Naive thymus-derived CD4-positive, alpha-beta T cell (primary cell): Measurements from ENCODE around the gene BNIP5. TPM values are rescaled to one million over a fixed set of nuclear protein-coding genes. Genes with fewer than 3 reads are reported as not detected.

Source experiments
- ATAC-seq: fragments of 150-1000 bp; cut with Tn5 transposase; 2 replicates; pipeline ENCODE4 v1.10.0; 2021; ENCODE audit warnings: mild to moderate bottlenecking, moderate library complexity
- CTCF ChIA-PET: fragments of 350-600 bp; sonication (Branson Sonifier 250); formaldehyde crosslinking; loops from one replicate; lab custom pipeline; 2021; ENCODE audit warnings: antibody characterized with exemption; lab: Charles Lee
- POLR2A ChIA-PET: fragments of 350-600 bp; sonication (Branson Sonifier 250); formaldehyde crosslinking; loops from one replicate; lab custom pipeline; 2021; ENCODE audit warnings: antibody characterized with exemption, inconsistent platforms; lab: Charles Lee
- DNase-seq, 9 donors: peaks; one replicate each; pipeline versions ENCODE4 v3.0.0 to v3.0.0-alpha.2; 2020 to 2022; ENCODE audit warnings: mixed read lengths in 1 of 9
- H3K27ac ChIP-seq: one replicate; pipeline ENCODE4 v1.7.0; 2013; ENCODE audit warnings: mild to moderate bottlenecking, low read depth, low read length, moderate library complexity
- H3K27me3 ChIP-seq, 2 donors: one replicate each; pipeline ENCODE4 v1.7.0; 2013; ENCODE audit warnings: low read length in 2 of 2, mild to moderate bottlenecking in 2 of 2, moderate library complexity in 2 of 2; ENCODE audit not compliant: control insufficient read depth in 2 of 2, insufficient read depth in 2 of 2
- H3K36me3 ChIP-seq, 3 experiments: 1 replicate in 2 of 3; 2 replicates in 1 of 3; pipeline ENCODE4 v1.7.0; 2013; ENCODE audit warnings: low read length in 3 of 3, mild to moderate bottlenecking in 3 of 3, moderate library complexity in 1 of 3; ENCODE audit not compliant: insufficient read depth in 3 of 3, control insufficient read depth in 2 of 3
- H3K4me1 ChIP-seq, 2 donors: one replicate each; pipeline ENCODE4 v1.7.0; 2013; ENCODE audit warnings: low read length in 2 of 2, mild to moderate bottlenecking in 2 of 2, moderate library complexity in 1 of 2; ENCODE audit not compliant: control insufficient read depth in 2 of 2, insufficient read depth in 2 of 2
- H3K4me3 ChIP-seq: 2 replicates; pipeline ENCODE4 v1.7.0; 2013; ENCODE audit warnings: mild to moderate bottlenecking, low read length
- H3K9me3 ChIP-seq, 3 experiments: 1 replicate in 2 of 3; 2 replicates in 1 of 3; pipeline ENCODE4 v1.7.0; 2013; ENCODE audit warnings: low read length in 3 of 3; ENCODE audit not compliant: control insufficient read depth in 2 of 3
- H3K27ac Mint-ChIP-seq, 9 donors: one replicate each; pipeline ENCODE4 v1.8.0; 2020 to 2022; ENCODE audit warnings: mixed read lengths in 9 of 9, mild to moderate bottlenecking in 8 of 9, moderate library complexity in 5 of 9, inconsistent platforms in 2 of 9
- H3K27me3 Mint-ChIP-seq, 5 donors: one replicate each; pipeline ENCODE4 v1.8.0; 2021 to 2022; ENCODE audit warnings: mixed read lengths in 5 of 5, mild to moderate bottlenecking in 1 of 5
- H3K36me3 Mint-ChIP-seq, 5 donors: one replicate each; pipeline ENCODE4 v1.8.0; 2020 to 2022; ENCODE audit warnings: mixed read lengths in 5 of 5, mild to moderate bottlenecking in 3 of 5, inconsistent platforms in 1 of 5
- H3K4me1 Mint-ChIP-seq, 7 donors: one replicate each; pipeline ENCODE4 v1.8.0; 2020 to 2022; ENCODE audit warnings: mixed read lengths in 7 of 7, mild to moderate bottlenecking in 3 of 7, inconsistent platforms in 1 of 7
- H3K4me3 Mint-ChIP-seq, 10 donors: one replicate each; pipeline ENCODE4 v1.8.0; 2020 to 2022; ENCODE audit warnings: mild to moderate bottlenecking in 10 of 10, mixed read lengths in 10 of 10, moderate library complexity in 6 of 10, inconsistent platforms in 2 of 10
- H3K9me3 Mint-ChIP-seq, 11 donors: one replicate each; pipeline ENCODE4 v1.8.0; 2020 to 2022; ENCODE audit warnings: mixed read lengths in 11 of 11, mild to moderate bottlenecking in 4 of 11, inconsistent platforms in 1 of 11, moderate library complexity in 1 of 11
- intact Hi-C, 2 donors: fragments of 100-400 bp; cut with micrococcal nuclease; formaldehyde crosslinking; loops; one replicate each; pipeline ENCODE4 v1.15.1; 2023
- polyA plus RNA-seq, 2 donors: library from polyadenylated mRNA; unstranded; fragments of 300-500 nt; fragmentation: Illumina TruSeq; gene quantifications; one replicate each; pipeline ENCODE4 v1.2.3, GENCODE V29; 2021
- total RNA-seq, 6 experiments: library from RNA in 5 of 6; stranded (reverse) in 5 of 6; gene quantifications; 1 replicate in 5 of 6; 2 replicates in 1 of 6; pipeline ENCODE4 v1.2.3 and lab custom pipeline; 2021 to 2026

The BNIP5 gene
- total and polyA plus RNA-seq, 7 experiments from 2014 or later: 0.05 TPM; not detected in 6

DNA sequence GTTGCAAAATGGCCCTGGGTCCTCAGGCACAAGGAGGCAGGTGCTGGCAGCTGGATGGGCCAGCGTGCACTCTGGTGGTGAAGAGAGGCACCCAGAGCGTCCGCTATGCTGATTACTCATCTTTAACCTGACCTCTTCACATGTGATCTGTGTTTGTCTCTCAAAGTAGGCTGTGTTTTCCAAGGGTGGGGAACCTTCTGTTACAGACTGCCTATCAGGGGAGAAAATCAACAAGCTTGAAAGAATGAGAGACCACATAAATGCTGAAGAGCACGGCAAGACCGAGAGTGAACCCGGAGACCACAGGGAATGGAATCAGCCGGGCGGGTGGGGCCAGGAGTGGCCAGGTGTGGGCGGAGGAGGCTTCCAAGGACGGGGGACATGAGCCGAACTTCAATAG, 16.2 kb downstream of the BNIP5 start:
- Mint-ChIP-seq H3K27me3 (peaks cover 0 to 15% (median 0%) of the 10 kb centered on the region in 5 donors), H3K4me3 (no peak overlapping the region)

DNA sequence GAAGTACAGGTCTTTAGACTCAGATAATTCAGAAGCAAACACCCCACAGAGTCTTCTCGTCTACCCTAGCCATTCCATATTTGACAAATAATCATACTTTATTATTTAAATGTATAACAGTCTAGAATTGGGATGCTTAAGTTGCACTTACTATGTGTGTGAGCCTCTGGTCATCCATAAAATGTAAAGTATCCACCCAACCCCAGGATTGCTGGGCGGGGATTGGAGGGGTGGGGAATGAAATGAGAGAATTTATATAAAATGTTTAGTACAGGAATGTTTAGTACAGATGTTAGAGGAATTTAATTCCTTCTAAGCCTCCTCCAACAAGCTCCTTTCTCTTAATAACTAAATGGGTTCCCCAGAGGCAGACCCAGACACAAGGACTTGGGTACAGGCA, 16.9 kb downstream of the BNIP5 start:
- Histone ChIP-seq H3K4me1 (no peaks in the 10 kb centered on the region), H3K36me3 (no peaks in the 10 kb centered on the region), H3K27ac (no peak overlapping the region), H3K9me3 (no peaks in the 10 kb centered on the region), H3K4me3 (no peak overlapping the region), H3K27me3 (no peaks in the 10 kb centered on the region)
- Mint-ChIP-seq H3K4me3 (no peak overlapping the region), H3K27me3 (peaks cover 0 to 18% (median 0%) of the 10 kb centered on the region in 5 donors), H3K27ac (no peak overlapping the region), H3K4me1 (no peaks in the 10 kb centered on the region), H3K9me3 (no peaks in the 10 kb centered on the region), H3K36me3 (no peaks in the 10 kb centered on the region)
- ChIA-PET CTCF (interaction anchor here (1.4 to 2.2 kb wide), 2 partner anchors 17 to 21 kb away, joined by 5 to 9 read pairs; no protein-coding TSS in a partner anchor), POLR2A (interaction anchor here (0.5 kb wide), 1 partner anchor 20 kb away, joined by 3 read pairs; no protein-coding TSS in a partner anchor)
- ATAC-seq: no peak
- DNase-seq: no peak
- intact Hi-C loops: no loop called here

More for the DNA sequence above, 16.2 kb downstream of the BNIP5 start:
- H3K9me3 ChIP-seq: no peaks in the 10 kb centered on the region
- no peaks in the 10 kb centered on the region for H3K9me3 Mint-ChIP-seq
- no peak overlapping the region for H3K27ac Mint-ChIP-seq
- no peak for DNase-seq
- ChIA-PET CTCF (no interaction called here), POLR2A (interaction anchor here (0.5 kb wide), 1 partner anchor 20 kb away, joined by 3 read pairs; no protein-coding TSS in a partner anchor)
- no peaks in the 10 kb centered on the region for H3K36me3 Mint-ChIP-seq
- H3K4me1 ChIP-seq: no peaks in the 10 kb centered on the region
- no peak for ATAC-seq
- H3K27ac ChIP-seq: no peak overlapping the region
- no peaks in the 10 kb centered on the region for H3K27me3 ChIP-seq
- no peaks in the 10 kb centered on the region for H3K4me1 Mint-ChIP-seq
- intact Hi-C loops: no loop called here
- H3K4me3 ChIP-seq: no peak overlapping the region
- no peaks in the 10 kb centered on the region for H3K36me3 ChIP-seq

DNA sequence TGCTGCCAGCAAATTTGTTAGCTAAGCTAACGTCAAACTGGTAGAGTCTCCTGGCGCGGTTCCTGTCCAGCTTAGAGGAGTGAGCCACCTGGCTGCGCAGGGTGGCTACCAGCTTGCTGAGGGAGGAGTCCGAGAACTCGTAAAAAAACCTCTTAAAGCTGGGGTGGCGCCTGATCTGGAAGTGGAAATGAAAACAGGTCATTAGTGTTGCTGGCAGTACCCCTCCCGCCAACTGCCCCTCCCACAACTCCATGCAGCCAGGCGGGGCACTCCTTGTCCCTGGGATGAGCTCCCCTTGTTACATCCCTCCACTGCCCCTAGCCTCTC, 17.3 kb downstream of the BNIP5 start:
- intact Hi-C loops: no loop called here
- no peaks in the 10 kb centered on the region for H3K27me3 ChIP-seq
- ChIA-PET POLR2A (no interaction called here), CTCF (interaction anchor here (1.4 to 2.2 kb wide), 2 partner anchors 17 to 22 kb away, joined by 5 to 9 read pairs; no protein-coding TSS in a partner anchor)
- Mint-ChIP-seq H3K4me1 (no peaks in the 10 kb centered on the region), H3K36me3 (no peaks in the 10 kb centered on the region), H3K9me3 (no peaks in the 10 kb centered on the region), H3K27me3 (peaks cover 0 to 18% (median 0%) of the 10 kb centered on the region in 5 donors), H3K27ac (no peak overlapping the region), H3K4me3 (no peak overlapping the region)
- H3K27ac ChIP-seq: no peak overlapping the region
- ATAC-seq (no peak), DNase-seq (no peak)
- no peaks in the 10 kb centered on the region for H3K36me3 ChIP-seq
- H3K4me1 ChIP-seq: no peaks in the 10 kb centered on the region
- H3K4me3 ChIP-seq: no peak overlapping the region
- H3K9me3 ChIP-seq: no peaks in the 10 kb centered on the region

DNA sequence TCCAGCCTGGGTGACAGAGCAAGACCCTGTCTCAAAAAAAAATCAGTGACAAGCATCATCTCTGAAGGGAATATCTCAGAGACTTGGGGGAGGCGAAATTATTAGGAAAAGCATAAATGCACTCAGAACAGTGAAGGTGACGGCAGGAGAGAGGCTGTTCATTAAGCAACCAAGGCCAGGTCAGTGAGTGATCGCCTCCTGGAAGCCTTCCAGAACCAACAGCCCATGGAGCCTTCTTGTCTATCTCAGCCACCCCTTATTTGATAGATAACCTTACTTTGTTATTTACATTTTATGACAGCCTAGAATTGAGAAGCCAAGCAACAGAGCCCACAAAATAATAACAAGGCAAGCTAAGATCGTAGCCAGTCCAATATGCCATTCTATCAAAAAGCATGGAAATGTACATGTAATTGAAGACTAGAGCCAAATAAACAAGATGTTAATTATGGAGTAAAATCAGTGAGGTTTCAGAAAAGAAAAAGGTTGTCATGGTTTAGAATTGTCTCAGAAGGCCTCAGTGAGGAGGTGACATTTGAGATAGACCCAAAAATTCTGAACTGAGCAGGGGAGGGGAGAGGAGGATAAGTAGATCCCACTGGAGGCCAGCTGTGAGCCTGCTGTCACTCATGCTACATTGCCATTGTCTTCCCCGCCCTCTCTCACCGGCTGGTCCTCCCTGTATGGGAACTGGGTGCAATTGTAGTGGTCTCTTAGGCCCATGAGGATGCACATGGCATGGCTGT, 17.8 kb downstream of the BNIP5 start:
- Histone ChIP-seq H3K4me3 (no peak overlapping the region), H3K27me3 (no peaks in the 10 kb centered on the region), H3K4me1 (no peaks in the 10 kb centered on the region), H3K9me3 (no peaks in the 10 kb centered on the region), H3K27ac (no peak overlapping the region), H3K36me3 (no peaks in the 10 kb centered on the region)
- Mint-ChIP-seq H3K4me3 (no peak overlapping the region), H3K27ac (no peak overlapping the region), H3K4me1 (no peaks in the 10 kb centered on the region), H3K36me3 (no peaks in the 10 kb centered on the region), H3K27me3 (peaks cover 0 to 18% (median 0%) of the 10 kb centered on the region in 5 donors), H3K9me3 (no peaks in the 10 kb centered on the region)
- ChIA-PET POLR2A (no interaction called here), CTCF (interaction anchor here (1.0 to 2.2 kb wide), 3 partner anchors 12 to 22 kb away, joined by 3 to 9 read pairs (median 5); no protein-coding TSS in a partner anchor)
- DNase-seq: no peak
- ATAC-seq: no peak
- intact Hi-C loops: no loop called here

DNA sequence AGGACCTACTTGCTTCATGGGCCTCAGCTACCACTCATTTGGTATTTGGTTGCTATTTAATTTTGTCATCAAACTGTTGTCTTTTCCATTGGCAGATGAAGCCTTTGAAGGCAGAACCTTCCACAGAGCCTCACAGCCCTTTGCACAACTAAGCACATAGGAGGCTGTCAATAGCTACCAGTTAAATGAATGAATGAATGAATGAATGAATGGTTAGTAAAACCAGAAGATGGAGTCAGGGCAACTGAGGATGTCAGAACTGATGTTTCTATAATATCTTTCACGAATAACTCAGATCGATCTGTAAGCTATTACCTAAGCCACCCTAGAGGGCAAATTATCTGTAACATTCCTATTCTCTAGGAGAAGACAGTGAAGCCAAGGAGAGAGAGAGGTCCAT, 19.1 kb downstream of the BNIP5 start:
- intact Hi-C loops: no loop called here
- ATAC-seq: no peak
- POLR2A ChIA-PET: no interaction called here
- Histone ChIP-seq H3K9me3 (no peaks in the 10 kb centered on the region), H3K27ac (no peak overlapping the region), H3K27me3 (no peaks in the 10 kb centered on the region), H3K36me3 (no peaks in the 10 kb centered on the region), H3K4me3 (no peak overlapping the region), H3K4me1 (no peaks in the 10 kb centered on the region)
- CTCF ChIA-PET: no interaction called here
- no peak for DNase-seq
- H3K36me3 Mint-ChIP-seq: no peaks in the 10 kb centered on the region
- no peak overlapping the region for H3K4me3 Mint-ChIP-seq
- no peaks in the 10 kb centered on the region for H3K9me3 Mint-ChIP-seq
- H3K27me3 Mint-ChIP-seq: peaks cover 0 to 20% (median 0%) of the 10 kb centered on the region in 5 donors
- H3K27ac Mint-ChIP-seq: no peak overlapping the region
- peaks cover 0 to 4% (median 0%) of the 10 kb centered on the region in 7 donors for H3K4me1 Mint-ChIP-seq

DNA sequence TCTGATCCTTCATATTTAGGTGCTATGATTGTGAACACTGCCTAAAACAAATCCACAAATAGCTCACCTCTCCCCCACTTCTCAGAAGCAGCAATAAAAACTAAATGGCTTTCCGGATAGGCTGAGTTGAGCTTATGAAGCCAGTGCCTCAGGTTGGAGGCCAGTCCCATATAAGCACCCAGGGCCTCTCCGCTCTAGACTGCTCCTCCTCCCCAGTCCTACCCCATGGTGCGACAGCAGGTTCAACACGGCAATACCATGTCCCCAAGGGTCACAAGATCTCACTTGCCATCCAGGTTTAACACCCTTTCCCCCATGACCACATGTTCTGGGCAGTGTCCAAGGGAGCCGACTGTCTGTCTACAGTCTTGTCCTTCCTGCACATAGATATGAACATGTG, 20.8 kb downstream of the BNIP5 start:
- Histone ChIP-seq H3K36me3 (no peaks in the 10 kb centered on the region), H3K27ac (no peak overlapping the region), H3K27me3 (no peaks in the 10 kb centered on the region), H3K9me3 (no peaks in the 10 kb centered on the region), H3K4me3 (no peak overlapping the region), H3K4me1 (no peaks in the 10 kb centered on the region)
- Mint-ChIP-seq H3K9me3 (no peaks in the 10 kb centered on the region), H3K27me3 (peaks cover 0 to 21% (median 0%) of the 10 kb centered on the region in 5 donors), H3K4me1 (peaks cover 0 to 5% (median 0%) of the 10 kb centered on the region in 7 donors), H3K27ac (no peak overlapping the region), H3K36me3 (no peaks in the 10 kb centered on the region), H3K4me3 (no peak overlapping the region)
- intact Hi-C loops: no loop called here
- DNase-seq: no peak
- no peak for ATAC-seq
- CTCF ChIA-PET: interaction anchor here (0.9 kb wide), 1 partner anchor 13 kb away, joined by 4 read pairs; no protein-coding TSS in a partner anchor
- POLR2A ChIA-PET: no interaction called here
